Measurements from ENCODE around the gene MRTFA.

DNA sequence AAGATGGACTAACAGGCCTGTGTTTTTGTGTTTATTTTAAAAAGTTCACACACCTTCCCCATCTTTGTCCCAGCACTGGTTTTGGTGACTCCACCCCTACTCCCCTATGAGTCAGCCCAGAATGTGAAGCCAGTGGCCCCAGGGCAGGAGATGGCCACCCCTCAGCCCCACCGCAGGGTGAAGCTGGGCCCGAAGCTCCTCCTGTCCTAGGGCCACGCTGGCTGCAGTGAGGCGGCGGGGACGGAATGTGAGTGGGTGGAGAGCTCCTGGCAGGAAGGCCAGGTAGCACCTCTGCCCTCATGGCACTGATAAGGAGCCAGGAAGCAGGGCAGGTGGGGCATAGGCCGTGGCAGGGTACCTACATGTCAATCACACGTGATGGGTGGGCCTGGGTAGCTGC lies 226.2 kb downstream of the MRTFA start:
- TF ChIP-seq, protein P1, sequence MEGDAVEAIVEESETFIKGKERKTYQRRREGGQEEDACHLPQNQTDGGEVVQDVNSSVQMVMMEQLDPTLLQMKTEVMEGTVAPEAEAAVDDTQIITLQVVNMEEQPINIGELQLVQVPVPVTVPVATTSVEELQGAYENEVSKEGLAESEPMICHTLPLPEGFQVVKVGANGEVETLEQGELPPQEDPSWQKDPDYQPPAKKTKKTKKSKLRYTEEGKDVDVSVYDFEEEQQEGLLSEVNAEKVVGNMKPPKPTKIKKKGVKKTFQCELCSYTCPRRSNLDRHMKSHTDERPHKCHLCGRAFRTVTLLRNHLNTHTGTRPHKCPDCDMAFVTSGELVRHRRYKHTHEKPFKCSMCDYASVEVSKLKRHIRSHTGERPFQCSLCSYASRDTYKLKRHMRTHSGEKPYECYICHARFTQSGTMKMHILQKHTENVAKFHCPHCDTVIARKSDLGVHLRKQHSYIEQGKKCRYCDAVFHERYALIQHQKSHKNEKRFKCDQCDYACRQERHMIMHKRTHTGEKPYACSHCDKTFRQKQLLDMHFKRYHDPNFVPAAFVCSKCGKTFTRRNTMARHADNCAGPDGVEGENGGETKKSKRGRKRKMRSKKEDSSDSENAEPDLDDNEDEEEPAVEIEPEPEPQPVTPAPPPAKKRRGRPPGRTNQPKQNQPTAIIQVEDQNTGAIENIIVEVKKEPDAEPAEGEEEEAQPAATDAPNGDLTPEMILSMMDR (IDR thresholded peaks at IDR 0.05) = no peak
- TF ChIP-seq POLR2A (IDR thresholded peaks at IDR 0.05) = no peak
